Measurements from ENCODE around the gene ZNF561. TPM values are rescaled to one million over a fixed set of nuclear protein-coding genes. Genes with fewer than 3 reads are reported as not detected.

ZNF561 gene
- total and polyA plus RNA-seq, 2 donors (not counting 3 experiments of a cell fraction or from before 2014, with no cell fraction given): 22.8 to 44.9 TPM

DNA sequence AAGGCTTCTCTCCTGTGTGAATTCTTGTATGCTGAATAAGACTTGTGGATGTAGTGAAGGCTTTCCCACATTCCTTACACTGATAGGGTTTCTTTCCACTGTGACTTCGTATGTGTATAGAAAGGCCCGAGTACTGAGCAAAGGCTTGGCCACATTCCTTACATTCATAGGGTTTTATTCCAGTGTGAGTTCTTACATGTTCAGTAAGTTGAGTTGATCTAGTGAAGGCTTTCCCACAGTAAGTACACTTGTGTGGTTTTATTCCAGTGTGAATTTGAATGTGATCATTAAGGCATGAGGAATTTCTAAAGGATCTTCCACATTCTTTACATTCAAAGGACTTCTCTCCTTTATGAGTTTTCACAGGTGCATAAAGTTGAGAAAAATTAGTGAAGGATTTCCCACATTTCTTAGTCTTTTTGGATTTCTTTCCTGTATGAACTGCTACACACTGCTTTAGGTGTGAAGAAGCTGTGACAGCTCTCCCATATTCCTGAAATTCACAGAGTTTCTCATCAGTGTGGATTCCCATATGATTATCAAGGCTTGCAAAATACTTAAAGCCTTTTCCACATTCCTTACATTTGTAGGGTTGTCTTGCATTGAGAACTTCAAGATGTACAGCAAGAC is 10.4 kb downstream of the ZNF561 start:
- Histone ChIP-seq H3K79me2 (ENCODE audit: control insufficient read depth, insufficient read depth, low read length) (no peaks in the 10 kb centered on the region), H3K9ac (replicated peaks; ENCODE audit: extremely low read depth, insufficient read depth, low read length) (no peak overlapping the region), H3K27ac (ENCODE audit: insufficient read depth, low read depth, low read length) (no peak overlapping the region), H3K27me3 (ENCODE audit: control insufficient read depth in 2 of 2, insufficient read depth in 2 of 2, low read length in 2 of 2) (no peaks in the 10 kb centered on the region), H3K9me1 (replicated peaks; ENCODE audit: control insufficient read depth, extremely low read depth, insufficient read depth, low read length) (no peaks in the 10 kb centered on the region), H3K4me1 (ENCODE audit: control insufficient read depth, extremely low read depth, insufficient read depth, low read length) (no peaks in the 10 kb centered on the region), H3K9me3 (replicated peaks; ENCODE audit: control insufficient read depth, insufficient read depth, low read length) (peaks cover 19% of the 10 kb centered on the region), H3K4me2 (ENCODE audit: insufficient read depth, low read length) (no peak overlapping the region), H3K4me3 (replicated peaks in 1 of 3; ENCODE audit: insufficient read depth in 1 of 3, low read depth in 1 of 3, low read length in 3 of 3) (no peak overlapping the region), H2AFZ (ENCODE audit: low read depth, low read length) (no peak overlapping the region), H3K36me3 (ENCODE audit: control insufficient read depth in 2 of 2, extremely low read depth in 1 of 2, insufficient read depth in 2 of 2, low read length in 2 of 2) (peaks cover 16 to 30% of the 10 kb centered on the region in 2 experiments), H4K20me1 (replicated peaks; ENCODE audit: control insufficient read depth, extremely low read depth, insufficient read depth, low read length) (no peaks in the 10 kb centered on the region)
- DNase-seq (ENCODE audit: low read depth, low spot score) (no peak), FAIRE-seq (no peak)
- POLR2A ChIA-PET: no interaction called here
- no TSS peak for BruUV-seq (replicated peaks)
- dilution Hi-C loops (cut with MboI; ENCODE audit: extremely low pct_ligation_motif_present, low sequenced_read_pairs): no loop called here
- intact Hi-C loops (cut with micrococcal nuclease): no loop called here
- no peak for TF ChIP-seq EZH2 (IDR thresholded peaks at IDR 0.05; ENCODE audit: borderline replicate concordance, low read depth, low read length, severe bottlenecking)
- TF ChIP-seq POLR2AphosphoS5 (IDR thresholded peaks at IDR 0.05; ENCODE audit: insufficient read depth, low read depth, low read length): no peak
- no peak for TF ChIP-seq POLR2A (IDR thresholded peaks at IDR 0.05; ENCODE audit: low read depth, low read length)
- TF ChIP-seq JUN (IDR thresholded peaks at IDR 0.05; ENCODE audit: borderline replicate concordance, insufficient read depth, insufficient read length, low read depth): no peak
- TF ChIP-seq, protein P1, sequence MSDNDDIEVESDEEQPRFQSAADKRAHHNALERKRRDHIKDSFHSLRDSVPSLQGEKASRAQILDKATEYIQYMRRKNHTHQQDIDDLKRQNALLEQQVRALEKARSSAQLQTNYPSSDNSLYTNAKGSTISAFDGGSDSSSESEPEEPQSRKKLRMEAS (IDR thresholded peaks at IDR 0.05; ENCODE audit: insufficient read depth, insufficient read length): no peak
- no peak for TF ChIP-seq CTCF (IDR thresholded peaks at IDR 0.05; ENCODE audit: extremely low read depth in 1 of 2, insufficient read depth in 1 of 2, low read depth in 1 of 2, low read length in 2 of 2)
- no peak for TF ChIP-seq FOS (IDR thresholded peaks at IDR 0.05; ENCODE audit: borderline replicate concordance, insufficient read depth, low read length)
- no peak for TF ChIP-seq GATA2 (IDR thresholded peaks at IDR 0.05; ENCODE audit: insufficient read depth, insufficient read length, low read depth, low read length)
- TF ChIP-seq MYC (IDR thresholded peaks at IDR 0.05; ENCODE audit: low read depth, low read length): no peak
- CTCF ChIA-PET: no interaction called here

All from endothelial cell of umbilical vein (primary cell).